Measurements from ENCODE around the gene IQCC.
A peak's percentile ranks its signal among the peaks of the same experiment; 100 is the strongest.

IQCC gene

GRCh38 chr1:32224285-32224684 lies 18.8 kb downstream of the IQCC start:
- Histone ChIP-seq H3K27ac (peak overlapping the region in 2 of 11 experiments; percentile 92 to 93; a peak in 2 of 22 replicates), H3K9ac (peak overlapping the region in 9 of 11 experiments; percentile 84 to 94 (median 92); a peak in 15 of 22 replicates), H3K36me3 (peaks cover 58 to 67% (median 59%) of the 10 kb centered on the region in 11 experiments), H4K20me1 (peaks cover 0 to 60% (median 14%) of the 10 kb centered on the region in 11 experiments; a peak in 13 of 22 replicates), H3K4me3 (peak overlapping the region in 1 of 10 experiments; percentile 7; a peak in 1 of 20 replicates), H3K27me3 (no peaks in the 10 kb centered on the region), H3K4me1 (peaks cover 36 to 46% (median 41%) of the 10 kb centered on the region in 10 experiments), H3K4me2 (peak overlapping the region; percentile 84 to 99 (median 94); a peak in 19 of 22 replicates), H3K9me3 (replicated peaks in 1 of 11) (no peaks in the 10 kb centered on the region)
- TF ChIP-seq Cebpa-rat (IDR thresholded peaks at IDR 0.05): no peak

GRCh38 chr1:32228771-32229170 lies 23.3 kb downstream of the IQCC start:
- Histone ChIP-seq H3K9me3 (replicated peaks in 1 of 11) (no peaks in the 10 kb centered on the region), H3K27me3 (no peaks in the 10 kb centered on the region), H3K9ac (no peak overlapping the region), H3K4me1 (peaks cover 4 to 11% (median 6%) of the 10 kb centered on the region in 10 experiments; a peak in 19 of 20 replicates), H3K4me3 (no peak overlapping the region), H3K36me3 (peaks cover 83 to 100% (median 96%) of the 10 kb centered on the region in 11 experiments), H3K27ac (no peak overlapping the region), H3K4me2 (no peak overlapping the region), H4K20me1 (peaks cover 0 to 72% (median 21%) of the 10 kb centered on the region in 11 experiments; a peak in 14 of 22 replicates)
- no peak for TF ChIP-seq Cebpa-rat (IDR thresholded peaks at IDR 0.05)

DNA sequence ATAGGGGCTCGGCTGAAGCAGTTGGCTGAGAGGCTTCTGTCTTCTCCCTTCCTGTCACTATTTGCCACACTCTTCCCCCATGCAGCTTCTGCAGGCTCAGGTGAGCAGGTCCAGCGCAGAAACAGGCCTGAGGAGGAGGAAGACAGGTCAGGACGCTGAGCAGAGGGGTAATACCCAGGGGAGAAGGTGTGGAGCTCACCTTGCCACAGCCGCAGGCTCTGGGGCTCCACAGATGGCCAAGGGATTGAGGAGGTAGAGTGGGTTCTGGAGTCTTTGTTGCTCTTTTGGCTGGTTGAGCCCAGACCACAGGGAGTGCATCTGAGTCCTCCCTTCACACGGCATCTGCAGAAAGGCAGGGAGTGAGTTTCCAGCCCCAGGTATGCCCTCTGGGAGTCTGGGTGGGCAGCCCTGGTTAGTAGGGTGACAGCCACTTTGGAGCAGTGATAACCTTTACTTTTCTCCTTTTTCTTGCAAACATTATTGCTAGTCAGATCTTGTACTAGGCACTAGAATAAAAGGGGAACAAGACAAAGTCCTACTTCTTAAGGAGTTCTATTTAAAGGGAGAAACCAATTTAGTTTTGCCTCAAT lies 26.5 kb downstream of the IQCC start:
- Histone ChIP-seq H3K27ac (no peak overlapping the region), H3K36me3 (peaks cover 52 to 92% (median 67%) of the 10 kb centered on the region in 11 experiments)
- TF ChIP-seq Cebpa-rat (IDR thresholded peaks at IDR 0.05): no peak

DNA sequence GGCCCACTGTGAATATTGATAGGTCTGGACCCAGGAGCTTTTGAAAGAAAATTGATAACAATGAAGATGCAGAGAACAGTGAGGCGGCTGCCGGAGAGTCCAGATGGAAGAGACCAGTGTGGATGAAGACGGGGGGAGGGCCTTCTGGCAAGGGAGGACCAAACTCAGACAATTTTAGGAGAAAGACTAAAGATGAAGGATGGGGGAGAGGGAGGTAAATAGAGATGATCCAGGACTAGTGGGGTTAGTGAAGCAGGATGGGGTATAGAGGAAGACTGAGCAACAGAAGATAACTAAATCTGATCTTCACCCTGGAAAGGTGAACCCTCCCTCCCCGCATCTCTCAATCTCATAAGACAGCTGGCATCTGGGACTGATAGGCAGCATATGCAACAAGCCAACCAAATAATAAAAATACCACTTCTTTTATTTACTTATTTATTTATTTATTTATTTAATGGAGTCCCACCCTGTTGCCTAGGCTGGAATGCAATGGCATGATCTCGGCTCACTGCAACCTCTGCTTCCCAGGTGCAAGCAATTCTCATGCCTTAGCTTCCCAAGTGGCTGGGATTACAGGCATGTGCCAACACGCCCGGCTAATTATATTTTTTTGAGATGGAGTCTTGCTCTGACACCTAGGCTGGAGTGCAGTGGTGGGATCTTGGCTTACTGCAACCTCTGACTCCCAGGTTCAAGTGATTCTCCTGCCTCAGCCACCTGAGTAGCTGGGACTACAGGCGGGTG lies 27.3 kb downstream of the IQCC start:
- TF ChIP-seq Cebpa-rat (IDR thresholded peaks at IDR 0.05): no peak
- peaks cover 44 to 84% (median 59%) of the 10 kb centered on the region in 11 experiments for H3K36me3 ChIP-seq
- H3K4me2 ChIP-seq: no peak overlapping the region
- no peak overlapping the region for H3K9ac ChIP-seq
- no peaks in the 10 kb centered on the region for H3K9me3 ChIP-seq (replicated peaks in 1 of 11)
- H3K27ac ChIP-seq: no peak overlapping the region
- no peak overlapping the region for H3K4me3 ChIP-seq
- H3K4me1 ChIP-seq: no peaks in the 10 kb centered on the region
- H4K20me1 ChIP-seq: peaks cover 0 to 33% (median 13%) of the 10 kb centered on the region in 11 experiments; a peak in 12 of 22 replicates
- no peaks in the 10 kb centered on the region for H3K27me3 ChIP-seq

More for the DNA sequence above, 26.5 kb downstream of the IQCC start:
- H3K9me3 ChIP-seq (replicated peaks in 1 of 11): no peaks in the 10 kb centered on the region
- no peak overlapping the region; a peak in 1 of 22 replicates for H3K9ac ChIP-seq
- no peaks in the 10 kb centered on the region for H3K27me3 ChIP-seq
- H3K4me3 ChIP-seq: no peak overlapping the region
- no peak overlapping the region for H3K4me2 ChIP-seq
- peaks cover 0 to 41% (median 13%) of the 10 kb centered on the region in 11 experiments; a peak in 12 of 22 replicates for H4K20me1 ChIP-seq
- H3K4me1 ChIP-seq: no peaks in the 10 kb centered on the region

DNA sequence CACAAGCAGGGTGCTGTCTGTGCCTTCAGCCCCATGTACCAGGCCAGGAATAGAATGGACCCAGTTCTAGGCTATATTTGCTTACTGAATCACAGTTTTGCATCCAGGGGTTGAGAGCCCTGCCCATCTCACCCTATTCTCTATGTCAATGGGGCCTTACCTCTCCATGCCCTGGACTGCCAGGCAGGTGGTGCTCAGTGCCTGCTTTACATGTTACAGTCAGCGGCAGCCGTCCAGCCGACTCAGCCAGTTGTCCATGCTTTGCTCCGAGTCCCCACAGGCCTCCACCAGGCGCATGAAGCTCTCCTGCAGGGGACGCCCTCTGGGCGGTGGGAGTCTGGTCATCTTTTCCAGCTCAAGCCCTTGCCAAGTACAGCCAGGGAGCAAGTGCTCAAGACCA lies 29.3 kb downstream of the IQCC start:
- Histone ChIP-seq H4K20me1 (peaks cover 0 to 20% (median 8%) of the 10 kb centered on the region in 11 experiments; a peak in 10 of 22 replicates), H3K36me3 (peaks cover 23 to 64% (median 39%) of the 10 kb centered on the region in 11 experiments), H3K9ac (no peak overlapping the region), H3K4me1 (peaks cover 0 to 10% (median 6%) of the 10 kb centered on the region in 10 experiments; a peak in 16 of 20 replicates), H3K9me3 (replicated peaks in 1 of 11) (no peaks in the 10 kb centered on the region), H3K27me3 (no peaks in the 10 kb centered on the region), H3K4me3 (no peak overlapping the region), H3K4me2 (no peak overlapping the region), H3K27ac (no peak overlapping the region)
- no peak for TF ChIP-seq Cebpa-rat (IDR thresholded peaks at IDR 0.05)

DNA sequence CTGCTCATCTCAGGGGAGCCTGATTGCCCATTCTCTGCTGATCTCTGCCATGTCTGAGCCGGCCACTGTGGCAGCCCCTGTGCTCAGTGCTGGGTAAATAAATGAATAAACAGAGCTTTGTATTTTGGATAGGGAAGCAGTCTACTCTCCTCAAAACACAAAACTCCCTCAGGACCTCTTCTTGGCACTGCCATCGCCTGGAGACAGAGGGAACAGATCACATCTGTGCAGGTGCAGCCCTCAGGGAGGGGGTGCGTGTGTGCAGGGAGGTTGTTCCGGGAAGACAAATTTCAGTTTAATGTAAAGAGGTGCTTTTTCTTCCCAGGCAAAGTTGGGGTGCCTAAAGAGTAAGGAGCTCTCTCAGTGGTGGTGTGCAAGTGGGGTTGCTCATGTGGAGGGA lies 33.9 kb downstream of the IQCC start:
- TF ChIP-seq Cebpa-rat (IDR thresholded peaks at IDR 0.05): no peak
- H3K27ac ChIP-seq: no peak overlapping the region

DNA sequence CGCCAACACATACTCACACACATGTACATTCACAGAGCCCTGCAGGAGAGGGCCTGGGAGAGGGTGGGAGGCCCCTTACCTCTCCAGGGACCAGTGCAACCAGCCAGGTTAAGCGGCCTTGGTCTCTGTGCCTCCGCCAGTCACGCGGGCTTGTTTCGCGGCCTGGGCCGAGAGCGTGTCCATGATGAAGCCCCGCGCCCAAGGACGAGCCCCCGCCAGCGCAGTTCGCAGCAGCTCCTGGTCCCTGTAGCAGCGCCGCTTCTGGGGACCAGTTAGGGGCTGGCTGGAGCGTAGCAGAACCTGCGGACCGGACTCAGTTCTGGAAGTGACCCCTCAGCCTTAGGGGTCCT lies 34.3 kb downstream of the IQCC start:
- H3K27ac ChIP-seq: peak overlapping the region in 1 of 11 experiments; percentile 70; a peak in 2 of 22 replicates
- no peaks in the 10 kb centered on the region for H3K9me3 ChIP-seq (replicated peaks in 1 of 11)
- H3K4me1 ChIP-seq: peaks cover 16 to 44% (median 37%) of the 10 kb centered on the region in 10 experiments
- H4K20me1 ChIP-seq: no peaks in the 10 kb centered on the region
- no peaks in the 10 kb centered on the region; a peak in 1 of 22 replicates for H3K27me3 ChIP-seq
- peak overlapping the region in 9 of 10 experiments; percentile 57 to 77 (median 64); a peak in 15 of 20 replicates for H3K4me3 ChIP-seq
- peak overlapping the region in 7 of 11 experiments; percentile 50 to 77 (median 67); a peak in 9 of 22 replicates for H3K9ac ChIP-seq
- H3K4me2 ChIP-seq: peak overlapping the region; percentile 80 to 100 (median 99)
- TF ChIP-seq Cebpa-rat (IDR thresholded peaks at IDR 0.05): no peak
- peaks cover 0 to 14% (median under 1%) of the 10 kb centered on the region in 11 experiments; a peak in 5 of 22 replicates for H3K36me3 ChIP-seq

More for the DNA sequence above, 33.9 kb downstream of the IQCC start:
- no peaks in the 10 kb centered on the region; a peak in 1 of 22 replicates for H3K27me3 ChIP-seq
- H3K9ac ChIP-seq: peak overlapping the region in 1 of 11 experiments; percentile 77; a peak in 1 of 22 replicates
- H3K4me2 ChIP-seq: peak overlapping the region in 8 of 11 experiments; percentile 80 to 100 (median 99); a peak in 14 of 22 replicates
- no peaks in the 10 kb centered on the region; a peak in 1 of 22 replicates for H4K20me1 ChIP-seq
- H3K36me3 ChIP-seq: peaks cover 0 to 18% (median 4%) of the 10 kb centered on the region in 11 experiments; a peak in 7 of 22 replicates
- H3K4me3 ChIP-seq: no peak overlapping the region
- H3K4me1 ChIP-seq: peaks cover 16 to 44% (median 37%) of the 10 kb centered on the region in 10 experiments
- H3K9me3 ChIP-seq (replicated peaks in 1 of 11): no peaks in the 10 kb centered on the region

- Histone ChIP-seq H3K27me3 (no peaks in the 10 kb centered on the region; a peak in 1 of 22 replicates), H3K9ac (peak overlapping the region; percentile 42 to 77 (median 64); a peak in 20 of 22 replicates), H3K27ac (peak overlapping the region in 8 of 11 experiments; percentile 22 to 70 (median 49); a peak in 13 of 22 replicates)
Measured at GRCh38 chr1:32240140-32240951, 34.9 kb downstream of the IQCC start.

More at GRCh38 chr1:32240140-32240951, 34.9 kb downstream of the IQCC start:
- H3K36me3 ChIP-seq: peaks cover 0 to 8% (median 0%) of the 10 kb centered on the region in 11 experiments; a peak in 4 of 22 replicates
- peak overlapping the region; percentile 80 to 100 (median 99) for H3K4me2 ChIP-seq
- peak overlapping the region; percentile 57 to 77 (median 64) for H3K4me3 ChIP-seq
- no peak for TF ChIP-seq Cebpa-rat (IDR thresholded peaks at IDR 0.05)
- no peaks in the 10 kb centered on the region for H4K20me1 ChIP-seq
- H3K9me3 ChIP-seq (replicated peaks in 1 of 11): no peaks in the 10 kb centered on the region
- peaks cover 16 to 46% (median 37%) of the 10 kb centered on the region in 10 experiments for H3K4me1 ChIP-seq

Measured in BLaER1 treated with 17β-estradiol and CSF1 and Interleukin-3, amounts not matched to agents 10 nM and 100 nM (cell line).